PC-9 (cell line): ENCODE data around the gene CABP7. TPM values are rescaled to one million over a fixed set of nuclear protein-coding genes. Genes with fewer than 3 reads are reported as not detected.

Experiments
- BruUV-seq: library from RNA; stranded (reverse); fragments of 400-500 nt; replicated peaks from 2 replicates; lab custom pipeline; 2021; lab: Mats Ljungman, UMichigan
- CTCF ChIA-PET: fragments of 300-600 bp; sonication (Branson Sonifier 250); formaldehyde crosslinking; loops from one replicate; lab custom pipeline; 2022; ENCODE audit warnings: antibody characterized with exemption; lab: Charles Lee
- POLR2A ChIA-PET: fragments of 300-600 bp; sonication (Branson Sonifier 250); formaldehyde crosslinking; loops from one replicate; lab custom pipeline; 2022; ENCODE audit warnings: antibody characterized with exemption; ENCODE audit not compliant: unreplicated experiment; lab: Charles Lee
- DNase-seq, 2 experiments: peaks; one replicate each; pipeline versions ENCODE4 v3.0.0 to v3.0.0-alpha.2; 2015 to 2022; ENCODE audit warnings: mixed read lengths in 1 of 2
- H2AFZ ChIP-seq: fragments of 200-600 bp; sonication (generic); 2 replicates; pipeline ENCODE4 v1.8.1; 2017; ENCODE audit warnings: antibody characterized with exemption
- H3F3A ChIP-seq: fragments of 200-600 bp; sonication (generic); 2 replicates; pipeline ENCODE4 v1.8.1; 2017; ENCODE audit warnings: antibody characterized with exemption, mild to moderate bottlenecking, low read depth; ENCODE audit not compliant: insufficient read depth
- H3K27ac ChIP-seq: fragments of 200-600 bp; sonication (generic); 2 replicates; pipeline ENCODE4 v1.6.1; 2016; ENCODE audit warnings: mixed run types
- H3K27me3 ChIP-seq: fragments of 200-600 bp; sonication (generic); 2 replicates; pipeline ENCODE4 v1.6.1; 2016; ENCODE audit warnings: low read depth, mixed run types; ENCODE audit not compliant: insufficient read depth
- H3K36me3 ChIP-seq: fragments of 200-600 bp; sonication (generic); 2 replicates; pipeline ENCODE4 v1.6.1; 2016; ENCODE audit warnings: low read depth, mixed run types
- H3K4me1 ChIP-seq: fragments of 200-600 bp; sonication (generic); replicated peaks from 2 replicates; pipeline ENCODE4 v1.6.1; 2016; ENCODE audit warnings: mixed run types; ENCODE audit not compliant: insufficient read depth
- H3K4me2 ChIP-seq: fragments of 200-600 bp; sonication (generic); 2 replicates; pipeline ENCODE4 v1.6.1; 2017; ENCODE audit warnings: mixed run types
- H3K4me3 ChIP-seq: fragments of 200-600 bp; sonication (generic); 2 replicates; pipeline ENCODE4 v1.6.1; 2016; ENCODE audit warnings: mixed run types
- H3K79me2 ChIP-seq: fragments of 200-600 bp; sonication (generic); 2 replicates; pipeline ENCODE4 v1.6.1; 2017; ENCODE audit warnings: low read depth, mixed run types
- H3K9me2 ChIP-seq: fragments of 200-600 bp; sonication (generic); 2 replicates; pipeline ENCODE4 v1.8.1; 2017; ENCODE audit warnings: mild to moderate bottlenecking; ENCODE audit not compliant: insufficient read depth
- H3K9me3 ChIP-seq: fragments of 200-600 bp; sonication (generic); 2 replicates; pipeline ENCODE4 v1.8.1; 2016; ENCODE audit warnings: low read depth; ENCODE audit not compliant: insufficient read depth
- H4K20me1 ChIP-seq: fragments of 200-600 bp; sonication (generic); 2 replicates; pipeline ENCODE4 v1.8.1; 2017; ENCODE audit not compliant: insufficient read depth
- EZH2 ChIP-seq: fragments of 200-600 bp; sonication (generic); IDR thresholded peaks from 2 replicates; pipeline ENCODE4 v1.8.0; 2017; ENCODE audit warnings: antibody characterized with exemption, low read depth
- intact Hi-C: fragments of 100-400 bp; cut with micrococcal nuclease; formaldehyde crosslinking; loops from one replicate; pipeline ENCODE4 v1.10.0; 2022; ENCODE audit not compliant: unreplicated experiment
- total RNA-seq: library from RNA; stranded (reverse); gene quantifications from 2 replicates; pipeline ENCODE4 v1.2.3, GENCODE V29; 2021
- TF ChIP-seq, protein P1 (sequence below): fragments of 200-600 bp; sonication (generic); conservative IDR thresholded peaks from 2 replicates; pipeline ENCODE4 v1.6.1; 2017; ENCODE audit warnings: mixed run types, antibody characterized with exemption, mild to moderate bottlenecking, moderate library complexity

Gene CABP7
- total RNA-seq, 1 experiment from 2014 or later, result 0.11 TPM

DNA sequence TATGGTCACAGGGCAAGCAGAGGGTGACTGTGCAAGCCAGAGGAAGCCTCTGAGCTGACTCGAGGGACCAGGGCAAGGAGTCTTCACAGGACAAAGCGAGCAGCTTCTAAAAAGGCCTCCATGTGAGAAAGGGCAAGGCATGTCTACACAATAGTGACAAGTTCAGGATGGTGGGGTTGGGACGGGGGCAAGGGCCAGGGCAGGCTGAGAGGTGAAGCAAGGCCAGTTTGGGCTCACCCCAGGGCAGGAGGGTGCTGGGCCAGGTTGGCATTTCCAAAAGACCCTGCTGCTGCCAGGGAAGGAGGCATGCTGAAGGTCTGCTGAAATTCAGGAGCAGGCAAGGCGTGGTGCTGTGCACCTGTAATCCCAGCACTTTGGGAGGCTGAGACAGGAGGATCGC is 12.3 kb upstream of the CABP7 start:
- H3K4me1 ChIP-seq, result peaks cover 25% of the 10 kb centered on the region
- no peaks in the 10 kb centered on the region for H3K27me3 ChIP-seq
- no peaks in the 10 kb centered on the region for H3K79me2 ChIP-seq
- POLR2A ChIA-PET, result interaction anchor here (0.5 kb wide), 1 partner anchor 216 kb away, joined by 4 read pairs; no protein-coding TSS in a partner anchor
- no peaks in the 10 kb centered on the region for H3K9me2 ChIP-seq
- H3K9me3 ChIP-seq, result no peaks in the 10 kb centered on the region
- TF ChIP-seq EZH2, result no peak
- TF ChIP-seq, protein P1, sequence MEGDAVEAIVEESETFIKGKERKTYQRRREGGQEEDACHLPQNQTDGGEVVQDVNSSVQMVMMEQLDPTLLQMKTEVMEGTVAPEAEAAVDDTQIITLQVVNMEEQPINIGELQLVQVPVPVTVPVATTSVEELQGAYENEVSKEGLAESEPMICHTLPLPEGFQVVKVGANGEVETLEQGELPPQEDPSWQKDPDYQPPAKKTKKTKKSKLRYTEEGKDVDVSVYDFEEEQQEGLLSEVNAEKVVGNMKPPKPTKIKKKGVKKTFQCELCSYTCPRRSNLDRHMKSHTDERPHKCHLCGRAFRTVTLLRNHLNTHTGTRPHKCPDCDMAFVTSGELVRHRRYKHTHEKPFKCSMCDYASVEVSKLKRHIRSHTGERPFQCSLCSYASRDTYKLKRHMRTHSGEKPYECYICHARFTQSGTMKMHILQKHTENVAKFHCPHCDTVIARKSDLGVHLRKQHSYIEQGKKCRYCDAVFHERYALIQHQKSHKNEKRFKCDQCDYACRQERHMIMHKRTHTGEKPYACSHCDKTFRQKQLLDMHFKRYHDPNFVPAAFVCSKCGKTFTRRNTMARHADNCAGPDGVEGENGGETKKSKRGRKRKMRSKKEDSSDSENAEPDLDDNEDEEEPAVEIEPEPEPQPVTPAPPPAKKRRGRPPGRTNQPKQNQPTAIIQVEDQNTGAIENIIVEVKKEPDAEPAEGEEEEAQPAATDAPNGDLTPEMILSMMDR, result no peak
- no peaks in the 10 kb centered on the region for H3K36me3 ChIP-seq
- H3K4me3 ChIP-seq, result no peak overlapping the region
- CTCF ChIA-PET, result no interaction called here
- H3K27ac ChIP-seq, result no peak overlapping the region
- no peaks in the 10 kb centered on the region for H4K20me1 ChIP-seq
- no peak overlapping the region for H3K4me2 ChIP-seq
- BruUV-seq, result no TSS peak
- peaks cover 12% of the 10 kb centered on the region for H3F3A ChIP-seq
- no peak overlapping the region for H2AFZ ChIP-seq
- intact Hi-C loops, result no loop called here
- DNase-seq, result no peak

- no peaks in the 10 kb centered on the region for H3K36me3 ChIP-seq
- H3K9me3 ChIP-seq, result no peaks in the 10 kb centered on the region
- no peak for DNase-seq
- no peak overlapping the region for H3K4me2 ChIP-seq
- H3K4me3 ChIP-seq, result no peak overlapping the region
- TF ChIP-seq EZH2, result no peak
- TF ChIP-seq, protein P1, result no peak
- H3K4me1 ChIP-seq, result 0 out of 2 replicates have a peak, but pooled peaks cover 11% of the 10 kb centered on the region
- no peaks in the 10 kb centered on the region for H3K79me2 ChIP-seq
- no TSS peak for BruUV-seq
- no peak overlapping the region for H3K27ac ChIP-seq
- no peaks in the 10 kb centered on the region for H4K20me1 ChIP-seq
- ChIA-PET POLR2A (no interaction called here), CTCF (no interaction called here)
- H3F3A ChIP-seq, result no peaks in the 10 kb centered on the region
- H3K27me3 ChIP-seq, result no peaks in the 10 kb centered on the region
- H2AFZ ChIP-seq, result no peak overlapping the region
- intact Hi-C loops, result no loop called here
- no peaks in the 10 kb centered on the region for H3K9me2 ChIP-seq
Observed at GRCh38 chr22:29710193-29710592, 9.6 kb upstream of the CABP7 start.

- H3K4me3 ChIP-seq, result no peak overlapping the region
- H4K20me1 ChIP-seq, result no peaks in the 10 kb centered on the region
- H3K79me2 ChIP-seq, result no peaks in the 10 kb centered on the region
- TF ChIP-seq, protein P1, result no peak
- no peak for TF ChIP-seq EZH2
- no peaks in the 10 kb centered on the region for H3K9me3 ChIP-seq
- intact Hi-C loops, result no loop called here
- H3K27ac ChIP-seq, result no peak overlapping the region
- BruUV-seq, result no TSS peak
- no peaks in the 10 kb centered on the region for H3K36me3 ChIP-seq
- H3F3A ChIP-seq, result no peaks in the 10 kb centered on the region
- H3K4me2 ChIP-seq, result peak overlapping the region; percentile 24; the same call in 1 of the 2 replicates
- H3K4me1 ChIP-seq, result 0 out of 2 replicates have a peak, but pooled peaks cover 11% of the 10 kb centered on the region
- no peak overlapping the region for H2AFZ ChIP-seq
- no peaks in the 10 kb centered on the region for H3K9me2 ChIP-seq
- peak in 1 of 2 experiments; percentile 80 for DNase-seq
- ChIA-PET POLR2A (interaction anchor here (0.6 kb wide), 3 partner anchors 60 to 364 kb away, joined by 7 to 23 read pairs (median 8); no protein-coding TSS in a partner anchor), CTCF (interaction anchor here (0.7 kb wide), 1 partner anchor 103 kb away, joined by 7 read pairs; no protein-coding TSS in a partner anchor)
- H3K27me3 ChIP-seq, result no peaks in the 10 kb centered on the region
Observed at GRCh38 chr22:29710922-29711593, 8.7 kb upstream of the CABP7 start.
